Mammary epithelial cell (primary cell): ENCODE measurements around the gene TNF.

Experiments
- CTCF ChIP-seq, 2 donors: IDR thresholded peaks in 1 of 2; conservative IDR thresholded peaks in 1 of 2; 2 replicates each; pipeline ENCODE4 v1.5.1; 2011 to 2012; ENCODE audit warnings: inconsistent platforms in 2 of 2, low read length in 2 of 2, mild to moderate bottlenecking in 2 of 2, control low read depth in 1 of 2, low read depth in 1 of 2; ENCODE audit not compliant: insufficient read depth in 1 of 2; ENCODE audit errors: extremely low read depth in 1 of 2
- EZH2 ChIP-seq: IDR thresholded peaks from 2 replicates; pipeline ENCODE4 v1.6.1; 2012; ENCODE audit warnings: low read length, inconsistent platforms, borderline replicate concordance

DNA sequence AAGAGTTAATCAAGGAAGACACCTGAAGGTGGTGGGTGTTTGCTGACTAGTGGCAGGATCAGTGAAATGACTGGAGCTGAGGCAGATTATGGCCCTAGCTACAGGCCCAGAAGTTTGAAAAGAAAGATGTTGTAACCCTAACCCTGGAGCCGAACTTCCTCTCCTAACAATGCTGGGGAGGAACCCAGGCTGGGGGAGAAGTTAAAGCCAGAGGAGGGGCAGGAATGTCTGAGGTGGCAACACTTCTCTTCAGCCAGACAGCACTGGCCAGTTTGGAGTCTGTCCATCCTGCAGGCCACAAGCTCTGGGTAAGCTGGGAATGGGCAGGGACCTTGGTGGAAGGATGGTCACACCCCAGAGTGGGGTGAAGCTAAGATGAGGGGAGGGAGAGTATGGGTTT, 10.6 kb downstream of the TNF start, which contains the start of gene LST1:
- no peak for TF ChIP-seq CTCF (conservative IDR thresholded peaks at IDR 0.05 in 1 of 2, IDR thresholded peaks at IDR 0.05 in 1 of 2; ENCODE audit: extremely low read depth in 1 of 2, insufficient read depth in 1 of 2, low read depth in 1 of 2, low read length in 2 of 2)
- TF ChIP-seq EZH2, result no peak
